Stimulated activated naive CD8-positive, alpha-beta T cell treated with anti-CD3 and anti-CD28 coated beads, Interleukin-15, amount 100 ng/mL, for 72 hours (primary cell): ENCODE measurements around the gene RNF224.

ENCODE experiments used
- ATAC-seq: fragments of 150-1000 bp; cut with Tn5 transposase; 2 replicates; pipeline ENCODE4 v1.10.0; 2021; ENCODE audit warnings: mild to moderate bottlenecking, moderate library complexity
- DNase-seq, 2 donors: peaks; one replicate each; pipeline ENCODE4 v3.0.0; 2021 to 2022
- H3K27ac Mint-ChIP-seq, 2 donors: one replicate each; pipeline ENCODE4 v1.8.0; 2022; ENCODE audit warnings: mild to moderate bottlenecking in 2 of 2, mixed read lengths in 2 of 2, moderate library complexity in 2 of 2
- H3K27me3 Mint-ChIP-seq: one replicate; pipeline ENCODE4 v1.8.0; 2022; ENCODE audit warnings: mixed read lengths
- H3K4me1 Mint-ChIP-seq: one replicate; pipeline ENCODE4 v1.8.0; 2022; ENCODE audit warnings: mild to moderate bottlenecking, mixed read lengths
- H3K4me3 Mint-ChIP-seq, 2 donors: one replicate each; pipeline ENCODE4 v1.8.0; 2022; ENCODE audit warnings: mild to moderate bottlenecking in 2 of 2, mixed read lengths in 2 of 2, moderate library complexity in 1 of 2
- H3K9me3 Mint-ChIP-seq, 2 donors: one replicate each; pipeline ENCODE4 v1.8.0; 2022; ENCODE audit warnings: mixed read lengths in 2 of 2

RNF224 gene

DNA sequence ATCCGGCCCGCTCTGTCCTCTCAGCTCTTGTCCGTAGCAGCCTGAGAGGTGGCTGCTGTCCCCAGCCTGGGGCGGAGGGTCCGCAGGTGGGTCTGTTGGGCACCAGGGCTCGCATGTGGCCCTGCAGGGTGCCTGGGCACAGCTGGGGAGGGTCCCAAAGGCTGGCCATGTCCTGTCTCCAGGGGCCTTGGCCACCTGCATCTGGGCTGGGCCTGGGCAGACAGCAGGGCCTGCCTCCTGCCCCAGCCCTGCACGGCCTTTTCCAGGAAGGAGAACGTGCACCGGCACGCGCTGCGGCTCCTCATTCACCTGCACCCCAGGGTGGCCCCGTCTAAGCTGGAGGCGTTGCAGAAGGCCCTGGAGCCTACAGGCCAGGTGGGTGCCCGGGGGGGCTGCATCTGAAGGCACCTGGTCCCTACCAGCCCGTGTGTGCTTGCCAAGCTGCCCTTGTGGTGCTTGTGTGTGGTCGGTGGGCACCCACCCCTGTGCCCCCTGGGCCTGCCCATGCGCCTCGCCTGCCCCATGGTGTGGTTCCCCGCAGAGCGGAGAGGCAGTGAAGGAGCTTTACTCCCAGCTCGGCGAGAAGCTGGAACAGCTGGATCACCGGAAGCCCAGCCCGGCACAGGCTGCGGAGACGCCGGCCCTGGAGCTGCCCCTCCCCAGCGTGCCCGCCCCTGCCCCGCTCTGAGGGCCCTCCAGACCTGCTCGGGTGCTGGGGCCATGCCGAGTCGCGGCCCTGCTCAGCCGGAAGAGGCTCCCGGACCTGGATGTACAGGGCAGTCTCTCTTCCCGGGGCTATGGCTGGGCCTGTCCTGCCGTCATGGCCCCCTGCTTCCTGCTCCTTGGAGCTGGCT lies 45.2 kb downstream of the RNF224 start:
- Mint-ChIP-seq H3K4me3 (no peak overlapping the region), H3K27ac (no peak overlapping the region), H3K9me3 (no peaks in the 10 kb centered on the region), H3K4me1 (peaks cover 53% of the 10 kb centered on the region), H3K27me3 (peaks cover 21% of the 10 kb centered on the region)
- ATAC-seq: no peak
- no peak for DNase-seq

DNA sequence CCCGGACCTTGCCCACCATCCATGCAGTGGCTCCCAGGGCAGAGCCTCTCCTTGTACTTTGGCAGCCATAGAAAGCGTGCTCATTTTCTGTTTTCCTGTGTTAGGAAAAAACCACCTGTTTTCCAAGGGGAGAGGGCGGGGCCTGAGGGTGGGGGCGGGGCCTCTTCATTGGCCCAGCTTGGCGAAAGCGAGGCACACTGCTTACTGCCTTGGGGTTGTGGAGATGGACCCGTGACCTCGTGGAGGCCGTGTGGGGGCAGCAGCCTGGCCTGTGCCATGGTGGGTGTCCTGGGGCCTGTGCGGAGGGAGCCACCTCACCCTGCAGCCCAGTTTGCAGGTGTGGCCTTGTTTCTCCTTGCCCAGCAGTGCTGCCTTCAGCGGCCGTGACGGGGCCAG lies 45.8 kb downstream of the RNF224 start:
- H3K27ac Mint-ChIP-seq: no peak overlapping the region
- H3K27me3 Mint-ChIP-seq: peaks cover 21% of the 10 kb centered on the region
- peaks cover 55% of the 10 kb centered on the region for H3K4me1 Mint-ChIP-seq
- no peak for DNase-seq
- H3K9me3 Mint-ChIP-seq: no peaks in the 10 kb centered on the region
- no peak for ATAC-seq
- no peak overlapping the region for H3K4me3 Mint-ChIP-seq

DNA sequence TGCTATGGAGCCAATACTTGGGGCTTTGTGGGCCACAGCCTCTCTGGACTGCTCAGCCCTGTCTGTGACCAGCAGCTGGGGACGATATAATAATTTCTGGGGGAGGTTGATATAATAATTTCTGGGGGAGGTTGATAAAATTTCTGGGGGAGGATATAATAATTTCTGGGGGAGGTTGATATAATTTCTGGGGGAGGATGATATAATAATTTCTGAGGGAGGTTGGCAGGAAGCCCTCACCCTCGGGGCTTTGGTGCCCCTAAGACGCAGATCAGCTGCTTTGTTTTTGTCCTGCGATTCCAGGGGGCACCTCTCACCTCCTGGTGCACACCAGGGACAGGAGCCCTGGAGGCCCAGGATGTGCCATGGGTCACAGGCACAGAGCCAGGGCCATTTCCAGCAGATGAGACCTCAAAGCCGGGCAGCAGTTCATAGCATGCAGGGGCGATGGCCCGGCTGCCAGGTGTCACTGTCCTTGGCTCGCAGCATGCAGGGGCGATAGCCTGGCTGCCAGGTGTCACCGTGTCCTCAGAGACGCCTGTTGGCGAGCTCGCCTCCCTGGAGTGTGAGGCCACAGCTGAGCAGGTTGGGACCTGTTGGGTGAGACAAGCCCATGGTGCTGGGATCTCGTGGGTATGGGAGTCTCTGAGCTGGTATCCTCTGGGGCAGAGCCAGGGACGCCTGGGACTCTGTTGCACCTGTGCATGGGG lies 46.5 kb downstream of the RNF224 start:
- no peak overlapping the region for H3K27ac Mint-ChIP-seq
- ATAC-seq (no peak), DNase-seq (no peak)
- H3K4me3 Mint-ChIP-seq: no peak overlapping the region
- peaks cover 21% of the 10 kb centered on the region for H3K27me3 Mint-ChIP-seq
- H3K9me3 Mint-ChIP-seq: no peaks in the 10 kb centered on the region
- H3K4me1 Mint-ChIP-seq: peaks cover 56% of the 10 kb centered on the region

DNA sequence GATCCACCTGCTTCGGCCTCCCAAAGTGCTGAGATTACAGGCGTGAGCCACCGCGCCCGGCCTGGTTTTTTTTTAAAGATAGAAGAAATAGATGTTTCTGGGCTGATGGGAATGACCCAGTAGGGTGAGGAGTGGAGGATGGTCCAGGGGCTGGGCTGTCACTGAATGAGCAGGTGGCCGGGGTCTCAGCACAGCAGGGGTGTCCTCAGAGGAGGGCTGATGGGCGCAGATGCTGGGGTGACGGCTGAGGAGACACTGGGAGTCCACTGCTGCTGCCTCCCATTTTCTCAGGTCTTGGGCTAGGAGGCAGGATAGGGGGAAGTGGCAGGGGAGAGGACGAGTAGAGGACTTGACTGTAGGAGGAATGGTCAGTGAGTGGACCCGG lies 47.9 kb downstream of the RNF224 start:
- Mint-ChIP-seq H3K4me3 (no peak overlapping the region), H3K4me1 (peaks cover 48% of the 10 kb centered on the region), H3K9me3 (no peaks in the 10 kb centered on the region), H3K27me3 (peaks cover 21% of the 10 kb centered on the region), H3K27ac (peak overlapping the region in 1 of 2 donors; percentile 54)
- DNase-seq (no peak), ATAC-seq (no peak)

DNA sequence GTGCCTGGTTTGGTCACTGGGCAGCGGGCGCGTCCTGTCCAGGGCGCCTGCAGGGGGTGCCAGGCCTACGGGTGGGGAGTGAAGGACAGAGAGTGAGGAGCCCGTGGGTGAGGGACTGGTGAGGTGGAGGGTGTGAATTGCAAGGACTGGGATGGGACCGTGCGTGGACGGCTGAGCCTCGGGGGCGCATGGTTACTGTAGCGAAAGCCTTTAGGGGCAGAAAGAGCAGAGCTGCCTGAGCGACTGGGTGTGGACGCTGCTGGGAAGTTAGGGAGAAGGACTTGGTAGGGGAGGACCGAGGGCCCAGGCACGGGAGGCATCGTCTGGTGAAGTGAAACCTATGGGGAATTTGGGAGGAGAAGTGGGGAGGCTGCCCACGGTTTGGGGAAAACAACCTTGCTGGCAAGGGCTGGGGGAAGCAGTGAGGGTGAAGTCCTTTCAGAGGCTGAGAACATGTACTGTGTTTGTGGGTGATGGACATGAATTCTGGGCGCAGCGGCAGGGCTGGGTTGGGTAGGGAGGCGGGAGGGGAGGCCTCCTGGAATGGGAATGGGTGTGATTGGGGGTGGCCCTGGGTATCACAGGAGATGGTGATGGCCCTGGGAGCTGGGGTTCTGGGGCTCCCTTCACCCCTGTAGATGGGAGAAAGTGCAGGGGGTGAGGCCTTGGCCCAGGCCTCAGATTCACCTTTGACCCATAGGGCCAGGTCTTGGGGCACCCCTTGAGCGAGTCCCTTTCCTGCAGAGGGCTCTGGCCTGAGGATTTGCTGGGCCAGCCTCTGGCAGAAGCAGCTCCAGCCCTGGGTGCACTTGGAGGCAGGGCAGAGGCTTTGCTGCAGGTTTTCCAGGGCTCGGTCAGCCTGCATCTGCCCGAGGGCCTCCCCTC lies 48.5 kb downstream of the RNF224 start:
- Mint-ChIP-seq H3K27ac (no peak overlapping the region), H3K4me1 (peaks cover 47% of the 10 kb centered on the region), H3K4me3 (no peak overlapping the region), H3K9me3 (no peaks in the 10 kb centered on the region), H3K27me3 (peaks cover 21% of the 10 kb centered on the region)
- ATAC-seq: no peak
- DNase-seq: no peak

DNA sequence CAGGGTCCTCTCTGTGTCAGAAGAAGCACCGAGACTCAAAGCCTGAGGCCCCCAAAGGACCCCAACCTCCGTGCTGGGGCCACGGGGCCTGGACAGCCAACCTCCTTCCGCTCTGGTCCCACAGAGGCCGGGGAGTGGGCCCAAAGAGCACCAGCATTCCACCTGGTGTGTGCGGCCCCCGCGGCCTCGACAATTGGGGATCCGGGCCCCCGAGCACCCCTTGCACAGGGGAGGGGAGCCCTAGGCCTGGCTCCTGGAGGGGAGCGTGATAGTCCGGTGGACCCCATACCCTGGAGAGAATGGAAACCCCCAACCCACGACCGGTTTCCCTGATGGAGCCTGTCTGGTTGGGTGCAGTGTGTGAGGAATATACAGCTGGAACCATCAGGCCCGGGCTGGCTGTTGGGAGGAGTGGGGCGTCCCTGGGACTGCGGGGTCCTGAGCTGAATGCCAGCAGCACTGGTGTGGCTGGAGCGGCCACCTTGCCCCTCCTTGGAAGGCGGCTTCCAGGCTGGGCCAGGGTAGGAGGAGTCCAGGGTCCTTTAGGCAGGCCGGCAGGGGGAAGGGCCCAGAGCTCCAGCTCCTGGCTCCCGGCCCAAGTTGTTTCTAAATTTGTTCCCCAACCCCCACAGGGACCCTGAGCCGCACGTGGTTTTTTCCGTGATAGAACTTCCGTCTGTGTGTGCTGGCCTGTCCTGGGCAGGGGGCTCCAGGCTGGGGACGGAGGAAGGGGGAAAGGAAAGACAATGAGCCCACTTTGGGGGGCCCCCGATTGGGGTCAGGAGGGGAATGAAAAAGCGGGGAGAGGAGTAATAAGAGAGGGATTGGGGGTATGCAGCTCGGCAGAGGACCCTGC lies 49.4 kb downstream of the RNF224 start:
- Mint-ChIP-seq H3K4me3 (peak overlapping the region; percentile 79 to 88), H3K4me1 (peaks cover 38% of the 10 kb centered on the region), H3K9me3 (no peaks in the 10 kb centered on the region), H3K27ac (peak overlapping the region; percentile 78 to 94), H3K27me3 (peaks cover 23% of the 10 kb centered on the region)
- no peak for DNase-seq
- no peak for ATAC-seq

DNA sequence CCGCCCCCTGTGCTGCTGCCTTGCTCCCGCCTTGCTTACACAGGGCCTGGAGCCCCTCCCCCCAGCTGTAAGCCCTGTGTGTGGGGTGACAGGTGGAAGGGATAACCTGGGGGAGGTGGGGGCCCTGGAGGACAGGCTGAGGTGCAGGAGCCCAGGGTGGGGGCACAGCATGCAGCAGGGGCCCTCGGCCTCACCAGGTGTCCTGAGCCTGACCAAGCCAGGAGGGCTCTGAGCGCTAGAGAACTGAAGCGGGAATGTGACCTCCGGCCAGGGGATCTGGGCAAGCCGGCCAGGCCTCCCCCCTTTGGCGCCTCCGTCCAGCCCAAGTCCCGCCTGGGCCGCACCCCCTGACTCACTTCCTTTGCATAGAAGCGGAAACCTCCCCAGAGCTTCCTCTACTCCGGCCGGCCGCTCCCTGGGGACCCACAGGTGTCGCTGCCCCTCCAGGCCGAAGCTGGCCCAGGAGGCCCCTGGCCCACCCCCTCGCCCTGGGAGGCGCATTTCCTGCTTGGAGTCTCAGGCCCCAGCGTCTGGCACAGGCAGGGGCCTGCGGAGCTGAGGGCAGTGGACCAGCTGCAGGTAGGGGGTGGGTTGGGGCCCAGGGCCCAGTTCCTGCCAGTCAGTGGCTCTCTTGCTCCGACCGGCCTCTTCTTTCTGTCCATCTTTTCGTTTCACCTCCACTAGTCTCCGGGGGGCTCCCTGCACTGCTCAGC lies 50.2 kb downstream of the RNF224 start, which contains the start of gene TOR4A:
TSS of gene TOR4A (plus strand) at position 398 of the 713 bp plus-strand sequence. CDS start 964 bp downstream, outside the sequence.
- Mint-ChIP-seq H3K4me1 (peaks cover 38% of the 10 kb centered on the region), H3K27me3 (peaks cover 31% of the 10 kb centered on the region), H3K27ac (peak within 1 kb of the TSS; percentile 78 to 94), H3K4me3 (peak within 1 kb of the TSS; percentile 79 to 88), H3K9me3 (no peaks in the 10 kb centered on the region)
- ATAC-seq (peak; percentile 70), DNase-seq (peak in 1 of 2 donors; percentile 54)

DNA sequence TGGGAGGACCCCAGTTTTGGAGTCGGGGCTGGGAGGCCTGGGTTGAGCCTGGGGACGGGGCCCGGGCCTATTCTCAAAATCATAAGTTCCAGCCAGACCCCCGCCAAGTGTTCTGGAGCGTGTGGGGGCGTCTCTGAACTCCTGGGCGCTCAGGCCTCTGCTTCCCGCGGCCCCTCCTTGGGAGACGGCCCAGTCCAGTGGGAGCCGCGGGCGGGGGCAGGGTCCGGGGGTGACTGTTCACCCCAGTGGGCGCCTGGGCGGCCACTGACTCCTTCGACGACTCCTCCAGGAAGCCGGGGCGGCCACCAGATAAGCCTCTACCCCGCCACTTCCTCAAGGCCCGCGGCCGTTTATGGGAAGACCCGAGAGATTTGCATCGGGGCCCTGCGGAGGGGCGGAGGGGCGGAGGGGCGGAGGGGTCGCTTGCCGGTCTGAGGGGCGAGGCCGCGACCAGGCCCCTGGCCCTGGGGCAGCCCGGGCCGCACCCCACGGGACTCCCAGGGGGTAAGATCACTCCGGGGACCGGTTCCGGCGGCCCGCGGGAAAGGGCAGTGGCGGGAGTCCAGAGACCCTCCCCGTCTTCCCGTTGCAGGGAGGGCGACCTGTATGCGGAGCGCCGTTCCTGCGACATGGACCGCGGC lies 50.9 kb downstream of the RNF224 start:
- DNase-seq (no peak), ATAC-seq (peak; percentile 11)
- H3K27ac Mint-ChIP-seq: peak overlapping the region in 1 of 2 donors; percentile 52

More for the DNA sequence above, 50.9 kb downstream of the RNF224 start:
- peak overlapping the region; percentile 79 to 88 for H3K4me3 Mint-ChIP-seq
- peaks cover 42% of the 10 kb centered on the region for H3K4me1 Mint-ChIP-seq
- H3K27me3 Mint-ChIP-seq: peaks cover 38% of the 10 kb centered on the region
- H3K9me3 Mint-ChIP-seq: no peaks in the 10 kb centered on the region
